ENCODE data around the gene WDR7. TPM values are rescaled to one million over a fixed set of nuclear protein-coding genes. Genes with fewer than 3 reads are reported as not detected.

The WDR7 gene
- total and polyA plus RNA-seq, 9 of the 15 experiments (the other 6 are each of a cell fraction or from before 2014, with no cell fraction given), result 1.4 to 9.4 (median 5.3) TPM

GRCh38 chr18:56945171-56946083 lies 294.3 kb downstream of the WDR7 start:
- Histone ChIP-seq H3K79me2 (ENCODE audit: control insufficient read depth, insufficient read depth, low read length) (no peaks in the 10 kb centered on the region), H3K9me1 (ENCODE audit: control insufficient read depth, insufficient read depth, low read length) (no peaks in the 10 kb centered on the region), H3K4me3 (no peak overlapping the region), H4K20me1 (replicated peaks; ENCODE audit: control insufficient read depth, insufficient read depth, low read length) (no peaks in the 10 kb centered on the region), H3K27ac (ENCODE audit: extremely low read depth, low read depth, low read length) (no peak overlapping the region), H3K36me3 (ENCODE audit: control insufficient read depth, insufficient read depth, low read length) (no peaks in the 10 kb centered on the region), H3K4me2 (ENCODE audit: insufficient read depth, low read length) (no peak overlapping the region), H3K9me3 (replicated peaks; ENCODE audit: control insufficient read depth, insufficient read depth, low read depth, low read length) (no peaks in the 10 kb centered on the region), H3K9ac (ENCODE audit: insufficient read depth in 1 of 2, low read depth in 2 of 2, low read length in 2 of 2) (no peak overlapping the region), H3K4me1 (replicated peaks in 1 of 2; ENCODE audit: control insufficient read depth in 2 of 2, insufficient read depth in 2 of 2, low read length in 2 of 2) (no peaks in the 10 kb centered on the region), H2AFZ (ENCODE audit: low read depth, low read length) (no peak overlapping the region), H3K27me3 (ENCODE audit: control insufficient read depth in 2 of 2, insufficient read depth in 2 of 2, low read length in 2 of 2) (no peaks in the 10 kb centered on the region)
- ChIA-PET CTCF (ENCODE audit: low intra/inter-chr PET ratio) (no interaction called here), POLR2A (no interaction called here)
- in situ Hi-C loops (cut with MboI), result no loop called here
- intact Hi-C loops (cut with micrococcal nuclease), result no loop called here
- DNase-seq (ENCODE audit: extremely low read depth in 1 of 4, low spot score in 3 of 4) (no peak), FAIRE-seq (no peak), ATAC-seq (no peak)
- TF ChIP-seq ZNF75A (CRISPR knock-in tag; IDR thresholded peaks at IDR 0.05) (no peak), EZH2 (IDR thresholded peaks at IDR 0.05; ENCODE audit: borderline replicate concordance, low read depth, low read length) (no peak), KDM2B (CRISPR knock-in tag; IDR thresholded peaks at IDR 0.05) (no peak)
- TF ChIP-seq, protein P1, sequence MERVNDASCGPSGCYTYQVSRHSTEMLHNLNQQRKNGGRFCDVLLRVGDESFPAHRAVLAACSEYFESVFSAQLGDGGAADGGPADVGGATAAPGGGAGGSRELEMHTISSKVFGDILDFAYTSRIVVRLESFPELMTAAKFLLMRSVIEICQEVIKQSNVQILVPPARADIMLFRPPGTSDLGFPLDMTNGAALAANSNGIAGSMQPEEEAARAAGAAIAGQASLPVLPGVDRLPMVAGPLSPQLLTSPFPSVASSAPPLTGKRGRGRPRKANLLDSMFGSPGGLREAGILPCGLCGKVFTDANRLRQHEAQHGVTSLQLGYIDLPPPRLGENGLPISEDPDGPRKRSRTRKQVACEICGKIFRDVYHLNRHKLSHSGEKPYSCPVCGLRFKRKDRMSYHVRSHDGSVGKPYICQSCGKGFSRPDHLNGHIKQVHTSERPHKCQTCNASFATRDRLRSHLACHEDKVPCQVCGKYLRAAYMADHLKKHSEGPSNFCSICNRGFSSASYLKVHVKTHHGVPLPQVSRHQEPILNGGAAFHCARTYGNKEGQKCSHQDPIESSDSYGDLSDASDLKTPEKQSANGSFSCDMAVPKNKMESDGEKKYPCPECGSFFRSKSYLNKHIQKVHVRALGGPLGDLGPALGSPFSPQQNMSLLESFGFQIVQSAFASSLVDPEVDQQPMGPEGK (CRISPR knock-in tag; IDR thresholded peaks at IDR 0.05; ENCODE audit: borderline replicate concordance), result no peak
- TF ChIP-seq, protein P2, sequence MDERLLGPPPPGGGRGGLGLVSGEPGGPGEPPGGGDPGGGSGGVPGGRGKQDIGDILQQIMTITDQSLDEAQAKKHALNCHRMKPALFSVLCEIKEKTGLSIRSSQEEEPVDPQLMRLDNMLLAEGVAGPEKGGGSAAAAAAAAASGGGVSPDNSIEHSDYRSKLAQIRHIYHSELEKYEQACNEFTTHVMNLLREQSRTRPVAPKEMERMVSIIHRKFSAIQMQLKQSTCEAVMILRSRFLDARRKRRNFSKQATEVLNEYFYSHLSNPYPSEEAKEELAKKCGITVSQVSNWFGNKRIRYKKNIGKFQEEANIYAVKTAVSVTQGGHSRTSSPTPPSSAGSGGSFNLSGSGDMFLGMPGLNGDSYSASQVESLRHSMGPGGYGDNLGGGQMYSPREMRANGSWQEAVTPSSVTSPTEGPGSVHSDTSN (CRISPR knock-in tag; IDR thresholded peaks at IDR 0.05; ENCODE audit: low read depth), result no peak
- TF ChIP-seq, protein P2 (tag; conservative IDR thresholded peaks at IDR 0.05; ENCODE audit: low read depth), result no peak
- BruUV-seq (replicated peaks), result no TSS peak
- WGBS (ENCODE audit: insufficient coverage, low coverage, missing lambda C conversion rate), result 62% methylated on average over 4 of the region's 4 CpGs

All from K562 (cell line).